NB4 (cell line): ENCODE data around the gene UQCR10.

ENCODE experiments used
- DNase-seq: peaks from one replicate; pipeline ENCODE4 v3.0.0; 2010; ENCODE audit warnings: low read depth
- H3K4me3 ChIP-seq: one replicate; pipeline ENCODE4 v1.5.1; 2011; ENCODE audit warnings: mild to moderate bottlenecking, low read depth, low read length, moderate library complexity
- MYC ChIP-seq: IDR thresholded peaks from 2 replicates; pipeline ENCODE4 v1.6.1; 2011; ENCODE audit warnings: low read depth, low read length
- POLR2A ChIP-seq: IDR thresholded peaks from 2 replicates; pipeline ENCODE4 v1.6.1; 2011; ENCODE audit warnings: mild to moderate bottlenecking; ENCODE audit not compliant: insufficient read length; ENCODE audit errors: extremely low read depth
- TF ChIP-seq, protein P1 (sequence below): IDR thresholded peaks from one replicate; pipeline ENCODE4 v1.5.1; 2012; ENCODE audit warnings: low read depth, low read length
- TF ChIP-seq, protein P2 (sequence below): IDR thresholded peaks from 2 replicates; pipeline ENCODE4 v1.6.1; 2011; ENCODE audit warnings: low read depth, low read length

The UQCR10 gene

DNA sequence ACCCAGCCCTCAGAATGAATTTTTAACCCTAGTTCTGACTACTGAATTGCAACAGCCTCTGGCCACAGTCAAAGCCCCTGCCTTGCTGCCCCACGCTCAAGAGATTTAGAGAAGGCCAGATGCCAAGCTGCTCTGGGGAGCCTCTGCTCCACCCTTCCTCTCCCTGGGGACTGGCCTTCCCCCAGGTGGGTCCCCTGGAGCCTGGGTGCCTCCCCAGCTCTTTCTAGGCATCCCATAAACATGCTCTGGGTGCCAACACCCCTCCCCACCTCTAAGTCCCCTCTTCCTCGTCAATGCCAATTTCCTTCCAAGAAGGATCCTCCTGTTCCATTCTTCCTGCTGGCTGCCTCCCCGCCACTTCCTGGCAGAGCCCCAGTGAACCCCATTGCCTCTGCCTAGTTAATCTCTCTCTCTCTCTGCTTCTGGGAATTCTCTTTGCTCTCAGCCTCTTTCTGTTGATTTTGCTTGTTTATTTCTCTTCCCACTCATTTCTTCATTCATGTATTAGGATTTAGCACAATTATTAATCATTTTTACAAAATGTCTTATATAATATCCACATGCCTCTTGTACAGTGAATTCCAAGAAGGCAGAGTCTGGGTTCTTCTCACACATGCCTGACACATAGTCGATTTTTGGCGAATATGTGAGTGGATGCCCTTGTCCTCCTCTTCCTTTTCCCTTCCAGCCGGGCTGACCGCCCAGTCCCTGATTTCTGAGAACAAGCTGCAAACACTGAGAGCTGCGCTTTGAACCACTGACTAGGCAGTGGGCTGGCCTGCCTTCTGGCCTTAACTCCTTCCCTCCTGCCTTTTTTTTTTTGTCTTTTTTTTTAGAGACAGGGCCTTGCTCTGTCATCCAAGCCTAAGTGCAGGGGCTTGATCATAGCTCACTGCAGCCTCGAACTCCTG is 17.5 kb downstream of the UQCR10 start:
- H3K4me3 ChIP-seq: no peak overlapping the region
- no peak for TF ChIP-seq POLR2A
- TF ChIP-seq, protein P1, sequence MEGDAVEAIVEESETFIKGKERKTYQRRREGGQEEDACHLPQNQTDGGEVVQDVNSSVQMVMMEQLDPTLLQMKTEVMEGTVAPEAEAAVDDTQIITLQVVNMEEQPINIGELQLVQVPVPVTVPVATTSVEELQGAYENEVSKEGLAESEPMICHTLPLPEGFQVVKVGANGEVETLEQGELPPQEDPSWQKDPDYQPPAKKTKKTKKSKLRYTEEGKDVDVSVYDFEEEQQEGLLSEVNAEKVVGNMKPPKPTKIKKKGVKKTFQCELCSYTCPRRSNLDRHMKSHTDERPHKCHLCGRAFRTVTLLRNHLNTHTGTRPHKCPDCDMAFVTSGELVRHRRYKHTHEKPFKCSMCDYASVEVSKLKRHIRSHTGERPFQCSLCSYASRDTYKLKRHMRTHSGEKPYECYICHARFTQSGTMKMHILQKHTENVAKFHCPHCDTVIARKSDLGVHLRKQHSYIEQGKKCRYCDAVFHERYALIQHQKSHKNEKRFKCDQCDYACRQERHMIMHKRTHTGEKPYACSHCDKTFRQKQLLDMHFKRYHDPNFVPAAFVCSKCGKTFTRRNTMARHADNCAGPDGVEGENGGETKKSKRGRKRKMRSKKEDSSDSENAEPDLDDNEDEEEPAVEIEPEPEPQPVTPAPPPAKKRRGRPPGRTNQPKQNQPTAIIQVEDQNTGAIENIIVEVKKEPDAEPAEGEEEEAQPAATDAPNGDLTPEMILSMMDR: no peak
- TF ChIP-seq, protein P2, sequence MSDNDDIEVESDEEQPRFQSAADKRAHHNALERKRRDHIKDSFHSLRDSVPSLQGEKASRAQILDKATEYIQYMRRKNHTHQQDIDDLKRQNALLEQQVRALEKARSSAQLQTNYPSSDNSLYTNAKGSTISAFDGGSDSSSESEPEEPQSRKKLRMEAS: no peak
- TF ChIP-seq MYC: no peak
- DNase-seq: no peak

DNA sequence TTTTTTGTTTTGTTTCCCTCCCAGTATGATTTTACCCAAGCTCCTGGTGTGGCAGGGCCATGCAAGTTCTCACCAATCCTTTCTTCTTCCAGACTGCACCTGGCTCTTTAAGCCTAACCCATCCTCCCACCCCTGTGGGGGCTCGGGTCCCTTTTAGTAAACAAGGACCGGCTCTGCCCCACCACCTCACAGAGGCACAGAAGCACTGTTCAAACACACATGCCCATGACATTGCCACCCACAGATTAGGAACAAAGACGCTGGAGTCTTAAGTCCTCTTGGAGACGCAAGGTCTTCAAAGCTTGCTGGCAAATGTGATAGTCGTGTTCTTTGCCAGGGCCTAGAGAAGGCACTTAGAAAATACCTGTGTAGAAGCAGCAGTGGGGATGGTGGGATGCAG is 18.9 kb downstream of the UQCR10 start:
- DNase-seq: no peak
- no peak overlapping the region for H3K4me3 ChIP-seq
- TF ChIP-seq POLR2A: no peak
- TF ChIP-seq, protein P1: no peak
- TF ChIP-seq MYC: no peak
- TF ChIP-seq, protein P2: no peak

DNA sequence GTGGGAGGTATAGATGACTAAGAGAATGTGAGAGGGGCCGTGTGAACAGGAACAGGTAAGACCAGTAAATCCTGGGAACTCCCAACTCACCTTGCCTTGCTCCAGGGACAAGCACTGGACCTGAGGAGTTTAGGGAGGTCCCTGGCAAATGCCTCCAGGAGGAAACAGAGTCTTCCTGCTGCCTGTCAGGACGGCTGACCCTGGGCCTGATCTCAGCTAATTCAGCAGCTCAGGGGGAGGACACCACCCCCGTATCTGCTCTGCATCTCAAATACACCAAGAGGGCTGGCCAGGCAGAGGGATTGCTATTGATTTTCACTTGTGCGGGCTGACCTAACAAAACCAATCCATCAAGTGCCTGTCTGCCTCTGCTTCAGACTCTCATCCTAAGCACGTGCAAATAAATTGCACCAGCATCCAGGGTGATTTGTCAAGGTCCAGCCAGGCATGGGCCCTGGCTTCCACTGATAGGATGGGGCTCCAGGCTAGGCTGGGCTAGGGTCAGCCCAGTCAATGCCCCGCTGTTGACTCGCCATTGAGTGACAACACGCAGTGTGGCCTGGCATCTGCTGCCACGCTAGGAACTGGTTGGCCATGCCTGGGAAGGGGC is 20.3 kb downstream of the UQCR10 start:
- no peak for DNase-seq
- H3K4me3 ChIP-seq: no peak overlapping the region
- TF ChIP-seq MYC (no peak), POLR2A (no peak)
- TF ChIP-seq, protein P1: no peak
- TF ChIP-seq, protein P2: no peak

DNA sequence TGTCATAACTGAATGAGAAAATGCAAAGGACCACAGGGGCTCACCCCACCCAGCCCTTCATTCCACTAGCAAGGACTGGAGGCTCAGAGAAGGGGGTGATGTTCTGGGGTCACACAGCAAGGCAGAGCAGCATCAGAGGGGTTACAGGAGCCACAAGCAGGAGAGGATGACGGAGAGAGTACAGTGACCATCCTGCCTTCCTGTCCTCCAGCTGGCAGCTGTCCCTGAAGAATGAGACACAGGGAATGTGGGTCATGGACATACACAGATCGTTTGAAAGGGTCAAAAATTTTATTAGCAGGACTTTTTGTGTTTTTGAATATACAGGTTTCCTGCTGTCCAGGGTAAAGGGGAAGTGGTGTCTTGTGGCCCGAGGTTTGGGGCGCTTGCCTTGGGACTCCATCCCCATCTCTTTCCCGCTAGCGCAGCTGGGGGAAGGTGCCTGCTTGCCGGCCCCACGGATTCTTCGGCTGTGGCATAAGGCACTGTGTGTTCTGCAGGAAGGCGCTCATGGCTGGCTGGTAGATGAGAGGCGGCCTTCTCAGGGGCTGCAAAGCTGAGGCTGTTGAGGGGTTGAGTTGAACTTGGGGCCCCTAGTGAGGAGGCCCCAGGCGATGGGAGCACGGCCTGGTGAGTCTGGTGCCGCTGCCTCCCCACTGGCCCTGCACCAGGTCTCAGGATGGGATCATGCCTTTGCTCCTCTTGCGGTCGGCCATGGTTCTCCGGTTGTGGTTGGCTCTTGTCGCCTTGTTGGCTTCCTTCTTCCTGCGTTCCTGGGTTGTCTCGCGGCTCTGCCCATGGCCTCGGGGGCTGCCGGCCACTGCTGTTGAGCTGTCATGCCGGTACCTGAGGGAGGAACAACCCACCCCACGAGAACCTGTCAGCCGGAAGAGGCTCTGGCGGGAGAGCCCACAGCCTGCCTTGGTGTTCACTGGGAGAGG is 21.4 kb downstream of the UQCR10 start:
- TF ChIP-seq MYC (no peak), POLR2A (no peak)
- TF ChIP-seq, protein P1: no peak
- TF ChIP-seq, protein P2: no peak
- no peak overlapping the region for H3K4me3 ChIP-seq
- no peak for DNase-seq

DNA sequence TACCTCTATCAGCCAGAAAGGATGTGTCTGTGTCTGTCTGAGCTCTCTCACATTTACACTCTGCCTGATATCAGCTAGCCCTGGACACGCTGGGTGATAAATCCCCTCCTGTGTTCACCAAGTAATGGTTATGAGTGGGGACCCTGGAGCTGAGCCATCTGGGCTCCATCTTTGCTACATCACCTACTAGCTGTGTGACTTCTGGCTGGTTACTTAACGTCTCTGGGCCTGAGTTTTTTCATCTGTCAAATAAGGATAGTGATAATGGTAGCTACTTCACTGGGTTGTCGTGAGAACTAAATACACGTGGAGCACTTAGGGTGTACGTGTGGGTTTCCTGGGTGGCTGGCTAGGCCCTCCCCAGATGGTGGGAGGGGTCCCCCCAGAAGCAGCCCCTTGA is 22.9 kb downstream of the UQCR10 start:
- TF ChIP-seq MYC (no peak), POLR2A (no peak)
- TF ChIP-seq, protein P2: no peak
- TF ChIP-seq, protein P1: no peak
- no peak overlapping the region for H3K4me3 ChIP-seq
- no peak for DNase-seq
